ENCODE results near the gene CLEC14A.

The CLEC14A gene

GRCh38 chr14:38205119-38205813 is 50.6 kb downstream of the CLEC14A start:
- no peak for DNase-seq

GRCh38 chr14:38204719-38205115 is 51.2 kb downstream of the CLEC14A start:
- DNase-seq, result no peak

Data from NCI-H2227 treated with DMSO at 0.1 percent for 48 hours (cell line).